ENCODE measurements around the gene NEDD4L. TPM values are rescaled to one million over a fixed set of nuclear protein-coding genes. Genes with fewer than 3 reads are reported as not detected.

The NEDD4L gene
- total and polyA plus RNA-seq, 7 donors: 14.8 to 28.0 (median 19.6) TPM

GRCh38 chr18:58058720-58059119, 14.7 kb downstream of the NEDD4L start:
- Histone ChIP-seq H3K4me1 (no peaks in the 10 kb centered on the region), H3K36me3 (ENCODE audit: insufficient read depth in 1 of 2, low read depth in 1 of 2) (no peaks in the 10 kb centered on the region), H3K4me3 (no peak overlapping the region), H3K9me3 (no peaks in the 10 kb centered on the region), H3K27ac (no peak overlapping the region), H3K27me3 (ENCODE audit: insufficient read depth in 3 of 3, low read length in 2 of 3) (no peaks in the 10 kb centered on the region)
- 30 to 91% (median 62%) methylated on average over 3 of the region's 3 CpGs for WGBS, 3 donors
- no peak for ATAC-seq
- no peak for TF ChIP-seq CTCF (IDR thresholded peaks at IDR 0.05)
- intact Hi-C loops (cut with DNase I): no loop called here
- DNase-seq: no peak

GRCh38 chr18:58060254-58060653, 16.2 kb downstream of the NEDD4L start:
- Histone ChIP-seq H3K36me3 (ENCODE audit: insufficient read depth in 1 of 2, low read depth in 1 of 2) (no peaks in the 10 kb centered on the region), H3K9me3 (no peaks in the 10 kb centered on the region), H3K4me1 (no peaks in the 10 kb centered on the region), H3K27me3 (ENCODE audit: insufficient read depth in 3 of 3, low read length in 2 of 3) (no peaks in the 10 kb centered on the region), H3K27ac (no peak overlapping the region), H3K4me3 (no peak overlapping the region)
- TF ChIP-seq CTCF (IDR thresholded peaks at IDR 0.05): no peak
- ATAC-seq (no peak), DNase-seq (no peak)
- intact Hi-C loops (cut with DNase I): no loop called here
- 26 to 85% (median 61%) methylated on average over 5 of the region's 5 CpGs for WGBS, 3 donors

GRCh38 chr18:58061349-58061748, 17.3 kb downstream of the NEDD4L start:
- H3K36me3 ChIP-seq (ENCODE audit: insufficient read depth in 1 of 2, low read depth in 1 of 2): no peaks in the 10 kb centered on the region
- no peaks in the 10 kb centered on the region for H3K27me3 ChIP-seq (ENCODE audit: insufficient read depth in 3 of 3, low read length in 2 of 3)
- DNase-seq (no peak), ATAC-seq (no peak)
- 60 to 67% (median 66%) methylated on average over 3 of the region's 3 CpGs for whole genome bisulfite sequencing, 3 donors
- H3K9me3 ChIP-seq: no peaks in the 10 kb centered on the region
- H3K4me3 ChIP-seq: no peak overlapping the region
- TF ChIP-seq CTCF (IDR thresholded peaks at IDR 0.05): no peak
- no peak overlapping the region for H3K27ac ChIP-seq
- H3K4me1 ChIP-seq: no peaks in the 10 kb centered on the region
- intact Hi-C loops (cut with DNase I): no loop called here

GRCh38 chr18:58064406-58064998, 20.5 kb downstream of the NEDD4L start:
- intact Hi-C loops (cut with DNase I): no loop called here
- H3K4me3 ChIP-seq: no peak overlapping the region
- H3K36me3 ChIP-seq (ENCODE audit: insufficient read depth in 1 of 2, low read depth in 1 of 2): no peaks in the 10 kb centered on the region
- H3K27me3 ChIP-seq (ENCODE audit: insufficient read depth in 3 of 3, low read length in 2 of 3): no peaks in the 10 kb centered on the region
- no peak for DNase-seq
- no peaks in the 10 kb centered on the region for H3K9me3 ChIP-seq
- no peak for ATAC-seq
- no peaks in the 10 kb centered on the region for H3K4me1 ChIP-seq
- no peak overlapping the region for H3K27ac ChIP-seq
- TF ChIP-seq CTCF (IDR thresholded peaks at IDR 0.05): no peak
- 72 to 74% (median 74%) methylated on average over 10 of the region's 10 CpGs for WGBS, 3 donors

- no peaks in the 10 kb centered on the region for H3K4me1 ChIP-seq
- ATAC-seq (no peak), DNase-seq (no peak)
- H3K9me3 ChIP-seq: no peaks in the 10 kb centered on the region
- no peak overlapping the region for H3K4me3 ChIP-seq
- WGBS, 3 donors: 86 to 92% (median 88%) methylated on average over 3 of the region's 3 CpGs
- H3K27ac ChIP-seq: no peak overlapping the region
- intact Hi-C loops (cut with DNase I): no loop called here
- no peaks in the 10 kb centered on the region for H3K36me3 ChIP-seq (ENCODE audit: insufficient read depth in 1 of 2, low read depth in 1 of 2)
- H3K27me3 ChIP-seq (ENCODE audit: insufficient read depth in 3 of 3, low read length in 2 of 3): no peaks in the 10 kb centered on the region
- no peak for TF ChIP-seq CTCF (IDR thresholded peaks at IDR 0.05)
Measured at GRCh38 chr18:58065956-58066355, 21.9 kb downstream of the NEDD4L start.

All from psoas muscle (tissue), 8 donors.